GM21576 (cell line): ENCODE measurements around the gene MAGI2.

Experiments used
- ATAC-seq: cut with Tn5 transposase; IDR thresholded peaks from one replicate; pipeline ENCODE4 v1.9.1; 2021; ENCODE audit warnings: mild to moderate bottlenecking, moderate library complexity; ENCODE audit not compliant: unreplicated experiment

The MAGI2 gene

GRCh38 chr7:78213402-78213801 is 1240.1 kb downstream of the MAGI2 start:
- no peak for ATAC-seq

DNA sequence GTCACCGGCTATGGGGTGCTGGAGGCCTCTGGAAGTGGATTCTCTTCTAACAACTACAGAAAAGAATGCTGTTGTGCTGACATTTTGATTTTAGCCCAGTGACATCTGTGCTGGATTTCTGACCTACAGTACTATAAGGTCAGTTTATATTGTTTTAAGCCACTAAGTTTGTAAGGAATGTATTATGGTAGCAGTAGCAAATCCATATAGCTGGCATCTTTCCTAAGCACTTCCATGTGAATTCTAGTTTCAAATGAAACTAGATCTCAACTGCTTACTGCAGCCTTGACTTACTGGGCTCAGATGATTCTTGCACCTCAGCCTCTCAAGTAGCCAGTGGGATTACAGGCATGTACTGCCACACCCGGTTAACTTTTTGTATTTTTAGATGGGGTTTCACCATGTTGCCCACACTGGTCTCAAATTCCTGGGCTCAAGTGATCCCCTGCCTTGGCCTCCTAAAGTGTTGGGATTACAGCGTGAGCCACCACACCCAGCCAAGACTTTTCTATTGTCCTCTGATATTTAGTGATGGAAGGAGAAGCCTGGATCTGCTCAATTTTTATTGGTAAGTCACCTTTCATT is 1240.9 kb downstream of the MAGI2 start:
- no peak for ATAC-seq

GRCh38 chr7:78207269-78207668 is 1246.2 kb downstream of the MAGI2 start:
- no peak for ATAC-seq

DNA sequence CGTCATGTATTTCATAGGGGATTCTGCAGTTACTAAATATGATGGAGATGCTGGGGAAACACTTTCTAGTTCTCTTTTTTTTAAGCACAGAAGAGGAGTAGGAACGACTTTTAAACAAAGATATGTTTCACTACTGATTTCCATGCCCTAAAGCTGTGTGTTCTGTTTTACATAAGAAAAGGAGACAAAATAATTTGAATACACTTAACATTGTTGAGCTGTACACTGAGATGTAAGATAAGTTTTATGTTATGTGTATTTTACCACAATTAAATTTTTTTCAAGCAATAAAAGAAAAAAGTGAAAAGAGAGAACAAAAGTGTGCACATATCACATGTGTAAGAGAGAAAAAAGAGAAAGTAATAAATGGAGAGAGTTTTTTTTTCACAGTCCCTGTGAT is 1246.7 kb downstream of the MAGI2 start:
- ATAC-seq: no peak

- no peak for ATAC-seq
Observed at GRCh38 chr7:78203042-78203720, 1250.3 kb downstream of the MAGI2 start.

GRCh38 chr7:78198756-78199155 is 1254.7 kb downstream of the MAGI2 start:
- ATAC-seq: no peak

- ATAC-seq: no peak
Observed at GRCh38 chr7:78197447-78197846, 1256.0 kb downstream of the MAGI2 start.

DNA sequence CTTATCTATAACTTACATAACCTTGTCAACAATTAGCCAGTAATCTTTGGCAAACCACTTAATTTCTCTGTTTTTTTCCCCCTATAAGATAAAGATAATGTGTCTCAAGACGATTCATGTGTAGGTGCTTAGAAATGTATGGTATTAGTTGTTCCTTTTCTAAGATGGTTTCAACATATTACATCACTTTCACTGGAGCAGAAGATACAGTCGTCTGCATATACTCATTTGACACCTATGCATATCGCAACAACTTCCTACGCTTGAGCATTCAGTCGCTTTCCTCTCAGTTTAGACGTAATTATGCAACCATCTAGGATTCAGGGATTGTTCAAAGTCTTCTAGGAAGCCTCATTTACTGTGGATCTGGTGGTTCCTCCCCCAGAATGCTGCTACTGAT is 1258.2 kb downstream of the MAGI2 start:
- ATAC-seq: no peak

DNA sequence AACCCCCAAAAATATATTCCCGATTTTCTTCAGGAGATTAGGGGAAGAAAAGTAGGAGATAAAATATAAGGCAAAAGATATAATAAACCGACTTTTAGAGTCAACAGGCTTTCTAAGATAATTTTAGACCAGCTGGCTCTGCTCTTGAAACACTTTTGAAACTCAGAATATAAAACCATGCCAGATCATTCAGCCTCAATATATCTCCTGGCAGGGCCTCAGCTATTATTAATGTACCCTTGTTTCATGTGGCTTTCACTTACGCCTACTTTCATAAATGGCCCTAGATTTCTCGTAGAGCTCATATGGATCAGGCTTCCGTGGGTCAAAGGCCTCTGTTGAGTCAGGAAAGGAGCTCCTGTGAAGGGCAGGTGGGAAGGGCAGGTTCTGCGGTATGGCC is 1258.9 kb downstream of the MAGI2 start:
- no peak for ATAC-seq

DNA sequence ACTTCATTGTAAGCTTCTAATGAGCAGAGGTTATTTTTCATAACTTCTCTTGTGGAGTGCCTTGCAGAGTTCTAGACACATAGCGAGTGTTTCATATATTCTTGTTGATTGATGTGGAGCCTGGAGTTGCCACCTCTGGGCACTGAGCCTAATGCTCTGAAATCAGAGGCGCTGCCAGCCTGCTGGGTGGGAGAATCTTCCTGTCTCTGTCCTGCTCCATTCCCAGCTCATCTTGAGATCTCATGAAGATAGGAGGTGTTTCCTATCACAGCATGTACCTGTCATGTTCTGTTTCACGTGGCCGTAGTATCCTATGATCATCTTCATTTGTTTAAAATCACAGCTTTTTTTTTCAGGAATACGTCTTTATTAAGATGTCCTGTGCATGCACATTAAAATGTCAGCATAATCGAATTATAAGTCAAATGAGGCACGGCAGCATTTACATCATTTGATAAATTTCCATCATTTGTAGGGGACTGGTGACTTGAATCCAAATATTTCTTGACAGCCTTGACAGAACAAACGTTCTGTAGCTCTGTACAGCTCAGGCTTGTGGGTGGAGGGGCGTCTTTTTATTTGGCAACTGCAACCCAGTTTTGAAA is 1261.9 kb downstream of the MAGI2 start:
- no peak for ATAC-seq

DNA sequence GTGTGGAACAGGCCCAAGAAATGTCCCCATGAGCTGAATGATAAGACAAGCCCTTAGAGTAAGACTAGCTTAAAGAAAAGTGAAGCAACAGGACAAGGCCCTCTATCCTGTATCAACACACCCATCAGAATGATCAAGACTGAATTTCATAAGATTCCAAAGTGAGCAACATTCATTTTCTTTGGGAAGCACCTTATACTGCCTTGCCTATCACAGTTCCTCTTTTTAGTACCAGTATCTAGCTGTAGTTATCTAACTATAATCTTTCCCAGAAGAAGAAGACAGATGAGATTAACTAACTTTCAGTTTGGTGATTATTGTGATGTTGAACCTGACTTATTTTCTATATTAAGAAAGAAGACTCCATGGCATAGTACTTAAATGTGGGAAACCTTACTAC is 1263.7 kb downstream of the MAGI2 start:
- no peak for ATAC-seq

- no peak for ATAC-seq
Observed at GRCh38 chr7:78185149-78185745, 1268.2 kb downstream of the MAGI2 start.

GRCh38 chr7:78184299-78184698 is 1269.2 kb downstream of the MAGI2 start:
- ATAC-seq: no peak

- ATAC-seq: no peak
Observed at GRCh38 chr7:78179827-78180477, 1273.5 kb downstream of the MAGI2 start.

- no peak for ATAC-seq
Observed at GRCh38 chr7:78179211-78179610, 1274.3 kb downstream of the MAGI2 start.

DNA sequence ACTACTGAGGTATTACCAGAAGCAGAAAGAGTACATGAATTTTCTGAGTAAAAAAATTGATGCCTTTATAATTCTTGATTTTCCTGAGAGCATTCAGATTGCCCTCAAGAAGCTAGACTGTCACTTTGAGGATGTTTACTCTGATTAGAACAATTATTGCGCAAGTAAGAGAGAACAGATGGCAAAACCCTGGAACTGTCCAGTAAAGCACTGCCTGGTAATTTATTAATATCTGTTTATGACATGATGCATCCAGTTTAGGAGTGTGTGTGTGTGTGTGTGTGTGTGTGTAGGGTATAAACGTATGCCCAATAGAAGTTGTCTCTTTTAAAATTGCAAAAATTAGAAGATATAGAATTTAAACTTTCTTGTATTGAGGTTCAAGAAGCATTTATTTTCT is 1275.1 kb downstream of the MAGI2 start:
- ATAC-seq: no peak

DNA sequence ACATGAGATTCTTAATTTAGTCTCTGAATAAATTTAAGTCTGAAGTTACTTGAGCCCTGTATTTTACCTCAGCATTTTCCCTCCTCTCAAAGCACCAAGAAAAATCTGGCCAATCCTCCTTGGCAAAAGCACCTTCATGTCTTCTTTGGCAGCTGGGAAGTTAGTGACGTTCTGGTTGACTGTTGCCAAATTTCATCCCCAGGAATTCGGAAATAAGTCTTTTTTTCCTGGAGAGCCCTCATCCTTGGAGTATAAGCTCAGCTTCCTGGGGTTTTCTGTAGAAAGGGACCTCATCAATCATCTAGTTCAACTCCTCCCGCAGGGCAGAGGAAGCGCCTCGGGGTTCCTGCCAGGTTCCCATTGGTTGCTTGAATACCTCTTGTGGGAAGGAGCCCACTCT is 1277.3 kb downstream of the MAGI2 start:
- no peak for ATAC-seq

DNA sequence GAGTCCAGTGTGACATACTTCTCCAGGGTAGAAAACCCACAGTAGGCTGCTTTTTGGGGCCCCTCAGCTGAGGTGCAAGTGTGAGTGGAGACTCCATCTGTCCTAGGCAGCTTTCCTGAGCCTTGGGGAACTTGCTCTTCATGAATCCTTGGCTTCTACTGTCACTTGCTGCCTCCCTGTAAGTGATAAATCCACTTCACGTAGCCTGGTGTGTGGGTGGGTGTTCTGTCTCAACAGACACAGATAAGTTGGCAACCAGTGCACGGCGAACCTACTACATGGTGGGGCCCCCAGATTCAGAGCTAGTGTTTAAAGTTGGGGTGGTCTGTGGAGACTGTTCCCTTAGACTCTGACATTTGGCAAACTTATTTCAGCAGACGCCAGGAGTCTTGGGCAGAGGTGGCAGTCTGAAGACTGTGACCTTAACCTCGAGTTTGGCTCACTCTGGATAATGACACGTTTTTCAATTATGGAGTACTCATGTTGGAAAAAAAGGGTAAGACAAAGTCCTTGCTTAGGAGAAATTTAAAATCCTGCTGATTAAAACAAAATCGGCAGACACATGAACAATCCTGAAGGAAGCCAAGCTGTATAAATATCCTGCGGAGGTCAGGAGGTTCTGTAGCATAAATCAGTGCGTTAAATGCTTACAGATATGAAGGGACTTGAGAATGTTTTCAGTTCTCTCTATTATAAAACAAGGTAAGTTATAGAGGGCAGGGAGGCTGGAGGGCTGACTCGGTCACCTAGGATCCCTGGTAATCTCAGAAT is 1278.0 kb downstream of the MAGI2 start:
- ATAC-seq: no peak

DNA sequence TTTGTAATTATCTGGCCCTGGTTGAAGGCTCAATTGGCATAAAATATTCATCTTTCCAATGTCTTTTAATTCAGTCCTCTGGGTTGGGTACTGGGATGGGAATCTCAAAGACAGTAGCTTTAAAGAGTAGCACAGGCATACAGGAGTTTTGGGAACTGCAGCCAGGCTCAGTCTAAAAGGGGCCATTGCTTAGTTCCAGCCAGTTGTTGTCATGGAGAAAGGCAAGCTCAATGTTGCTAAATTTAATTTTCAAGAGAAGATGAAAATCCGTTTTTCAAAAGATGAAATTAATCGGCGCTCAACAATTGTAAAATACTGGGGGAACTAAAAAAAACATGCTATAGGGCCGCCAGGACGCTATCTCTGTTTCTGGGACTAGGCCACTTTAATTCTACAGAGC is 1279.8 kb downstream of the MAGI2 start:
- no peak for ATAC-seq

- ATAC-seq: no peak
Observed at GRCh38 chr7:78172933-78173591, 1280.4 kb downstream of the MAGI2 start.
